ENCODE results near the gene GRB7.
"Not testable (repeated sequence)": the region's sequence is repeated elsewhere in the genome, so short reads cannot be mapped to it uniquely, and the experiment has no call there.

The GRB7 gene

GRCh38 chr17:39737760-39738567 is at the start of gene GRB7:
Gene GRB7, plus strand, starts transcription at chr17:39737938. Its CDS starts 4,364 bp downstream, at chr17:39742302.
- no peak for DNase-seq (ENCODE audit: low read depth in 2 of 3, low spot score in 1 of 3)

- DNase-seq (ENCODE audit: low read depth in 2 of 3, low spot score in 1 of 3), result no peak
Observed at GRCh38 chr17:39688475-39688835, 49.3 kb upstream of the GRB7 start.

- no peak for DNase-seq (ENCODE audit: low read depth in 2 of 3, low spot score in 1 of 3)
Observed at GRCh38 chr17:39688945-39689344, 48.8 kb upstream of the GRB7 start.

GRCh38 chr17:39694593-39694992 is 43.1 kb upstream of the GRB7 start:
- DNase-seq (ENCODE audit: low read depth in 2 of 3, low spot score in 1 of 3), result no peak

DNA sequence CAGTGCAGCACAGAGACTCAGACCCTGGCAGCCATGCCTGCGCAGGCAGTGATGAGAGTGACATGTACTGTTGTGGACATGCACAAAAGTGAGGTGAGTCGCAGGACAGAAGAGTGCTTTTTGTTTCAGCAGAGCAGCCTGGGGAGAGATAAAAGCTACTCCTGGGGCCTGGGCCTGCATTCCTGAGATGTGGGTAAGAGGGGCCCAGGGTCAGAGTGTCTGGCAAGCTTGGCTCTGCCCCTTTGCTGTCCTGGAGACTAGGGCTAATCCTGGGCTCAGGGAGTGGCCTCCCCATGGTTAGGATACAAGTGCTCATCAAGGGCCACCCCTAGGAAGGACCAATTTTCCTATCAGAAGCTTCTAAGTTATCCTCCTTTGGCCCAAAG is 42.7 kb upstream of the GRB7 start:
- no peak for DNase-seq (ENCODE audit: low read depth in 2 of 3, low spot score in 1 of 3)

- no peak for DNase-seq (ENCODE audit: low read depth in 2 of 3, low spot score in 1 of 3)
Observed at GRCh38 chr17:39696731-39697130, 41.0 kb upstream of the GRB7 start.

DNA sequence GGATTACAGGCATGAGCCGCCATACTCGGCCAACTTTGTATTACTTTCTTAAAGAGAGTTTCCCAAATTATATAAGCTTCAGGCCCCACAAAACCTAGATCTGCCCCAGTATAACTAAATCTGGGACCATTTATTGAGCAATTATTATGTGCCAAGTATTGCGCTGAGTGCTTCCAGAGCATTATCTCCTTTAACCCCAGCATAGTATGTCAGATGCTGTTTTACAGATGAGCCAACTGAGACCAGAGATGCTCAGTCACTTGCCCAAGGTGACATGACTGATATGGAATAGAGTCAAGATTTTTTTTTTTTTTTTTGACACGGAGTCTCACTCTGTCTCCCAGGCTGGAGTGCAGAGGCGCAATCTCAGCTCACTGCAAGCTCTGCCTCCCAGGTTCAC is 39.8 kb upstream of the GRB7 start:
- no peak for DNase-seq (ENCODE audit: low read depth in 2 of 3, low spot score in 1 of 3)

DNA sequence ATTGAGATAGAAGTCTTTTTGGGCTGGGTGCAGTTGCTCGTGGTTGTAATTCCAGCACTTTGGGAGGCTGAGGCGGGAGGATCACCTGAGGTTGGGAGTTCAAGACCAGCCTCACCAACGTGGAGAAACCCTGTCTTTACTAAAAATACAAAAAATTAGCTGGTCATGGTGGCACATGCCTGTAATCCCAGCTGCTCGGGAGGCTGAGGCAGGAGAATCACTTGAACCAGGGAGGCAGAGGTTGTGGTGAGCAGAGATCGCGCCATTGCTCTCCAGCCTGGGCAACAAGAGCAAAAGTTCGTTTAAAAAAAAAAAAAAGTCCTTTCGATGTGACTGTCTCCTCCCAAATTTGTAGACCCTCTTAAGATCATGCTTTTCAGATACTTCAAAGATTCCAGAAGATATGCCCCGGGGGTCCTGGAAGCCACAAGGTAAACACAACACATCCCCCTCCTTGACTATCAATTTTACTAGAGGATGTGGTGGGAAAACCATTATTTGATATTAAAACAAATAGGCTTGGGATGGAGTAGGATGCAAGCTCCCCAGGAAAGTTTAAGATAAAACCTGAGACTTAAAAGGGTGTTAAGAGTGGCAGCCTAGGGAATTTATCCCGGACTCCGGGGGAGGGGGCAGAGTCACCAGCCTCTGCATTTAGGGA is 38.5 kb upstream of the GRB7 start:
- not testable (repeated sequence) for DNase-seq (ENCODE audit: low read depth in 2 of 3, low spot score in 1 of 3)

- no peak for DNase-seq (ENCODE audit: low read depth in 2 of 3, low spot score in 1 of 3)
Observed at GRCh38 chr17:39699818-39700147, 38.0 kb upstream of the GRB7 start, which contains the start of gene ERBB2. Gene ERBB2, plus strand, starts transcription at chr17:39700064. Its CDS starts 175 bp downstream, at chr17:39700239.

GRCh38 chr17:39700148-39700987 is 37.4 kb upstream of the GRB7 start:
- no peak for DNase-seq (ENCODE audit: low read depth in 2 of 3, low spot score in 1 of 3)

DNA sequence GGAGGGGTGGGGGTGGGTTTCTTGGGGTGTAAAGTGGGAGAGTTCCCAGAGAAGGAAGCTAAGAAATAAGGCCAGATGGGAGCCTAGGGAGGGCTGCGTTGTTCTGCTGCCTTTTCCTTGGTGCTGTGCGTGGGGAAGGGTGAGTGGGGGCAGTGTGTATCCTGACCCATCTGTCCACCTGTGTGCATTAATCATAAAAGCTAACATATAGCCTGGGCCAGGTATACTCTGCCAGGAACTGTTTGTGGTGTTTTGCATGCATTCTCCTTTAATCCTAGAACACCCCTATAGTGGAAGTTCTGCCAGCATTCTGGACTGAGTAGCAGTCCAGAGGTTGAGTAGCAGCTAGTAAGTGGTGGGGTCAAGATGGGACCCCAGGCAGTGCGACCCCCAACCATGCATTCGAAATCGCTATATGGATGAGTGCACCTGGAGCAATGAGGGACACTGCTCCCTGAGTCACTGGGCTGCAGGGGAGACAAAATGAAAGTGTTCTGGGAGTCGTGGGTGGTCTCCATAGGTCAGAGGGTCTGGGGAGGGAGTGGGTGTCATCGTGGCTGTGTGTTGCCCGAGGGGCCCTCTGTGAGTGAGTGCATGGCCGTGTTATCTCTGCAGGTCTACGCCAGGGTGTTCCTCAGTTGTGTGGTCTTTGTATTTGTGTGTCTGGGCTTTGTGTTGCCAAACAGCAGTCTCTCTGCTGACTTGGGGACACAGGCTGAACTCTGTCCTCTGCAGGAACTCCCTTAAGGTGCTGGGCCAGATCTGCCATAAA is 36.5 kb upstream of the GRB7 start:
- no peak for DNase-seq (ENCODE audit: low read depth in 2 of 3, low spot score in 1 of 3)

DNA sequence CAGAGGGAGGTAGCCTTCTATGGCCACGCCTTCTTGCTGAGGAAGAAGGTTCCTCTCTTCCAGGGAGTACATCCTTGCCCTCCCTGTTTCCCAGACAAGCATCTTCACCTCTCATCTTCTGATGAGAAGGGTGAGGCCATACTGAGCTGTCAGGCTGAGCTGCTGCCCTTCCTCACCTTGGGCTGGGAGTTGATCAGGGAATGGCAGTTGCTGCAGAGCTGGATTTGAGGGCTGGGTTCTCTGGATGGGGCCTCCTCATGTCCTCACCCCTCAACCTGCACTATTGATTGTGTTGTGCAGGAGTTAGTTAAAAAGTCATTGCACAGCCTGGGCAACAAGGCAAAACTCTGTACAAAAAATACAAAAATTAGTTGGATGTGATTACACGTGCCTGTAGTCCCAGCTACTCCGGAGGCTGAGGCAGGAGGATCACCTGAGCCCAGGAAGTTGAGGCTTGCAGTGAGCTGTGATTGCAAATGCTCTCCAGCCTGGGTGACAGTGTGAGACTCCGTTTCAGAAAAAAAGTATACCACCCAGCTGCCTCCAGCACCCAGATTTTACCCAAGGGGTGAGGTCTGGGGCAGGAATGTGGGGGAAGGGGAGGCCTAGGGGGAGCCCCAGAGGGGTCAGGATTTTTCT is 35.8 kb upstream of the GRB7 start:
- DNase-seq (ENCODE audit: low read depth in 2 of 3, low spot score in 1 of 3), result no peak

GRCh38 chr17:39702901-39703893 is 34.5 kb upstream of the GRB7 start:
- DNase-seq (ENCODE audit: low read depth in 2 of 3, low spot score in 1 of 3), result no peak

DNA sequence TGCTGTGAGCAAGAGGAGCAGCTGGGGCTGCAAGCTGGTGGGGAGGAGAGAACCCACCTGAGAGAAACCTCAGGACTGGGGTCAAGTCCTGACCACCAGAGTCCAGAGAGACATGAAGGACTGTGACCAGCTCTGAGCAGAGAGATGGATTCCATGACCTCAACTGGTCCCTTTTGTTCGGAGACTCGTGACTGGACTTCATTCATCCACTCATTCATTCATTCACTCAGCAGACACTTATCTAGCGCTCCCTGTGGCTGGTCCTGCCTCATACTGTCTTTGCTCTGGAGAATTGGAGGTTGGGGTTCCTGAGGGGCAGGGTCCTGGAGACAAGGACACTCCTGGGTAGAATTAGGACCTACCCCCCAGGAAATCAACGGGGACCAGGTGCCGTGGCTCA is 33.8 kb upstream of the GRB7 start:
- DNase-seq (ENCODE audit: low read depth in 2 of 3, low spot score in 1 of 3), result no peak

DNA sequence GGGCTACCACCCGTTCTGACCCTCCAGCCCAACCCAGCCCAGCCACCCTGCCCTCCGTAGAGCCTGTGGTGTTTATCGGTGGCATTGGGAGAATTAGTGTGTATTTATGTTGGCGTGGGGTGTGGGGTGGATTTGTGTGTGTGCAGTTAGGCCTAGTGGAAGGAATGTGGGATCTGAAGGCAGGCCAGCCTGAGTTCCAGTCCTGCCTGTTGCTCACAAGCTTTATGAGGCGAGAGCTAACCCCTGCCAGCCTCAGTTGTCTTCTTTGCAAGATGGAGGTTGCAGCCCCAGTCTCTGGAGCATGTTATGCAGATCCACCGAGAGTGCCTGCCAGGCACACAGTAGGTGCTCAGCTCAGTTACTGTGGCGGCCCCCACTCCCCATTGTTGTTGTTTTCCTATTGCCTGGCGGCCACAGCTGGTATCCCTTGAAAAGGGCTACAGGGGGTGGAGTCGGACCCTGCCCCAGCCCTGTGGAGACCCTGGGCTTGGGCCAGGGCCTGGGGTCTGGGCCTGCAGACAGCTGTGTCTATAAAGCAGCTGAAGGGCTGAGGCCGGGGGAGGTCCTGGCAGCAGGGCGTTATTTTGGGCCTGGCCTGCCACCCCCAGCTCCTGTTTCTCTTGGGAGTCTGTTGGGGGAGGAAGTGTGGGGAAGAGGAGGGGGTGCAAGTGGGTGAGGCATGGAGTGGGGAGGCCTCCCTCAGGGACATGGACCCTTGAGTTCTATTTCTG is 32.8 kb upstream of the GRB7 start:
- DNase-seq (ENCODE audit: low read depth in 2 of 3, low spot score in 1 of 3), result no peak

GRCh38 chr17:39705786-39706348 is 31.9 kb upstream of the GRB7 start:
- DNase-seq (ENCODE audit: low read depth in 2 of 3, low spot score in 1 of 3), result no peak

DNA sequence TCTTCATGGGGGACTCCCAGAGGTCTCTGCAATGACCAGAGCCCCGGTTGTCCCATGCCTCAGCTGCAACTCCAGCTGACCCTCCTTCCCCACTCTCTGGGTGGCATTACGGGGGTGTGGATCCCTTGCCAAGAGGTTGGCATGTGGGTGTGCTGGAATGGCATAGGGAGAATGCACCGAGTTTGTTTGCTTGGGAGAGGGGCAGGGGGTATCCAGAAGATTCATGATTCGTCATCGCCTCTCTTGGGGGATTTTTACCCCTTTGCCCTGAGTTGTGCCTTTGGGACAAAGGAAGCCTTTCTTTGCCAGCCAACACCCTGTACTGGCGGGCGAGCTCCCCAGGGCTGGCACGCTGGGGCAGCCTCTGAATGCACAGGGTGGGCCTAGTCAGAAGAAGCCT is 31.4 kb upstream of the GRB7 start:
- DNase-seq (ENCODE audit: low read depth in 2 of 3, low spot score in 1 of 3), result no peak

GRCh38 chr17:39706921-39707337 is 30.8 kb upstream of the GRB7 start:
- DNase-seq (ENCODE audit: low read depth in 2 of 3, low spot score in 1 of 3), result no peak
